Bronchial epithelial cell (primary cell): ENCODE measurements around the gene FMNL1. TPM values are rescaled to one million over a fixed set of nuclear protein-coding genes. Genes with fewer than 3 reads are reported as not detected.

ENCODE experiments used
- DNase-seq: peaks from one replicate; pipeline ENCODE4 v3.0.0-alpha.2; 2010; ENCODE audit warnings: low read depth
- FAIRE-seq: peaks from 2 replicates; lab custom pipeline; 2011; peaks lifted over from hg19 to GRCh38; lab: Jason Lieb, UNC
- H3K27me3 ChIP-seq: 2 replicates; pipeline ENCODE4 v1.5.1; 2011; ENCODE audit warnings: low read length; ENCODE audit not compliant: control insufficient read depth, insufficient read depth
- H3K36me3 ChIP-seq: 2 replicates; pipeline ENCODE4 v1.5.1; 2011; ENCODE audit warnings: low read length; ENCODE audit not compliant: control insufficient read depth, insufficient read depth
- H3K4me3 ChIP-seq: 2 replicates; pipeline ENCODE4 v1.5.1; 2011; ENCODE audit warnings: mild to moderate bottlenecking, low read depth, low read length, control low read depth
- total RNA-seq: library from RNA; depleted of rRNA; stranded (reverse); fragments of >200 nt; gene quantifications from 2 replicates; pipeline ENCODE4 v1.2.1, GENCODE V29; 2014
- TF ChIP-seq, protein P1 (sequence below): IDR thresholded peaks from 2 replicates; pipeline ENCODE4 v1.5.1; 2011; ENCODE audit warnings: mild to moderate bottlenecking, moderate library complexity, low read length, control low read depth, inconsistent platforms; ENCODE audit not compliant: insufficient read depth, severe bottlenecking

The FMNL1 gene
- total RNA-seq, 1 donor from 2014 or later = 0.53 TPM

DNA sequence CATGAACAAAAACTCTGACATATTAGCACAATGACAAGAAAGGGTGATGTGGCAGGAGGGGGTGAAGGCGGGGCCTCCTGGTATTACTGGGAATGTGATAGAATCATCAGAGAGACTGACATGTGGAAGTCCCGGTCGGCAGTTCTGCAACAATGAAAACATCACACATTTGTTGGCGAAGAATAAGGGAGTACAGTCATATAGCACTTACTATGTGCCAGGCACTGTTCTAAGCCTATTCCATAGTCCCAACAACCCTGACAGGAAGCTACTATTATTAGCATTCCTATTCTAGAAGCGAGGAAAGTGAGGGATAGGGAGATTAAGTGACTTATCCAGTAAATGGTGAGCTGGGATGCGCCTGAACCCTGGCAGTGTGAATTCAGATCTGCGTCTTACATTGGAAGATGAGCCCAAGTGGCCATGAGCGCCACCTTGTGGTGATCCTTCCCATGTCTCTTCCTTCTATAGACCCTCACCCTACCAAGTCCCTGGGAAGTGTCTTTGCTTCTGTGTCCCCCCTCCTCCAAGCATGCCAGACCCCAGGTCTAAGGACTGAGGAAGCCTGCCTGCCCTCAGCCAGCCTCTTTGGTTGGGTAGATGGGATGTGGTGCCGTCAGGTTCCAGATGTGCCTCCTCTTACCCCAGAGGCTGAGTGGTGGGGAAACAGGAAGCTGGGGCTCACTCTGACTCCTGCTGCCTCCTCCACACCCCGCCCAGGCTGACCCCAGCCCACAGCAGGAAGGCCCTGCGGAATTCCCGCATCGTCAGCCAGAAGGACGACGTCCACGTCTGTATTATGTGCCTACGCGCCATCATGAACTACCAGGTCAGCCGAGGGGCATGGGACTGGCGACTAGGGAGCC, 14.0 kb downstream of the FMNL1 start:
- DNase-seq = peak; percentile 68
- FAIRE-seq = peak; percentile 60
- Histone ChIP-seq H3K27me3 (no peaks in the 10 kb centered on the region), H3K4me3 (no peak overlapping the region), H3K36me3 (no peaks in the 10 kb centered on the region)
- TF ChIP-seq, protein P1, sequence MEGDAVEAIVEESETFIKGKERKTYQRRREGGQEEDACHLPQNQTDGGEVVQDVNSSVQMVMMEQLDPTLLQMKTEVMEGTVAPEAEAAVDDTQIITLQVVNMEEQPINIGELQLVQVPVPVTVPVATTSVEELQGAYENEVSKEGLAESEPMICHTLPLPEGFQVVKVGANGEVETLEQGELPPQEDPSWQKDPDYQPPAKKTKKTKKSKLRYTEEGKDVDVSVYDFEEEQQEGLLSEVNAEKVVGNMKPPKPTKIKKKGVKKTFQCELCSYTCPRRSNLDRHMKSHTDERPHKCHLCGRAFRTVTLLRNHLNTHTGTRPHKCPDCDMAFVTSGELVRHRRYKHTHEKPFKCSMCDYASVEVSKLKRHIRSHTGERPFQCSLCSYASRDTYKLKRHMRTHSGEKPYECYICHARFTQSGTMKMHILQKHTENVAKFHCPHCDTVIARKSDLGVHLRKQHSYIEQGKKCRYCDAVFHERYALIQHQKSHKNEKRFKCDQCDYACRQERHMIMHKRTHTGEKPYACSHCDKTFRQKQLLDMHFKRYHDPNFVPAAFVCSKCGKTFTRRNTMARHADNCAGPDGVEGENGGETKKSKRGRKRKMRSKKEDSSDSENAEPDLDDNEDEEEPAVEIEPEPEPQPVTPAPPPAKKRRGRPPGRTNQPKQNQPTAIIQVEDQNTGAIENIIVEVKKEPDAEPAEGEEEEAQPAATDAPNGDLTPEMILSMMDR = peak; percentile 87

GRCh38 chr17:45236282-45236606, 14.6 kb downstream of the FMNL1 start:
- H3K4me3 ChIP-seq = no peak overlapping the region
- TF ChIP-seq, protein P1 = no peak
- DNase-seq (no peak), FAIRE-seq (no peak)
- H3K27me3 ChIP-seq = no peaks in the 10 kb centered on the region
- no peaks in the 10 kb centered on the region for H3K36me3 ChIP-seq

DNA sequence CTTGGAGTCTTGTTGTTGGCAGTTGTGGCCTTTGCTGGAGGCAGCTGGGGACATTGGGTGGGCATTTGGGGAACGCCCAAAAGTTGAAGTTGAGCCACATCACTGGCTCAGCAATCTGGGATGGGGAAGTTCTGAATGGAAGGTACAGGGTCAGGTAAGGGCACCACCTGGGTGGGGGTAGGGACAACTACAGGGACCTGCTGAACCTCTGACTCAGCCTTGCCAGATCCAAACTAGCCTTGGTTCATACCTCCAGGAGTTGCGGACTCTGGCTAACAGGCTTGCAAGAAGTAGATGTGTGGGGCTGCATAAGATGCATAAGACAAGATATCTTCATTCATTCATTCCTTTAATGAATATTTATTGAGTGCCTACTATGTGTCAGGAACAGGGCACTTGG, 16.0 kb downstream of the FMNL1 start:
- FAIRE-seq (no peak), DNase-seq (no peak)
- Histone ChIP-seq H3K36me3 (no peaks in the 10 kb centered on the region), H3K27me3 (no peaks in the 10 kb centered on the region), H3K4me3 (no peak overlapping the region)
- TF ChIP-seq, protein P1 = no peak

GRCh38 chr17:45238155-45238774, 16.6 kb downstream of the FMNL1 start:
- no peaks in the 10 kb centered on the region for H3K36me3 ChIP-seq
- TF ChIP-seq, protein P1 = no peak
- H3K27me3 ChIP-seq = no peaks in the 10 kb centered on the region
- no peak overlapping the region for H3K4me3 ChIP-seq
- no peak for DNase-seq
- FAIRE-seq = peak; percentile 23

DNA sequence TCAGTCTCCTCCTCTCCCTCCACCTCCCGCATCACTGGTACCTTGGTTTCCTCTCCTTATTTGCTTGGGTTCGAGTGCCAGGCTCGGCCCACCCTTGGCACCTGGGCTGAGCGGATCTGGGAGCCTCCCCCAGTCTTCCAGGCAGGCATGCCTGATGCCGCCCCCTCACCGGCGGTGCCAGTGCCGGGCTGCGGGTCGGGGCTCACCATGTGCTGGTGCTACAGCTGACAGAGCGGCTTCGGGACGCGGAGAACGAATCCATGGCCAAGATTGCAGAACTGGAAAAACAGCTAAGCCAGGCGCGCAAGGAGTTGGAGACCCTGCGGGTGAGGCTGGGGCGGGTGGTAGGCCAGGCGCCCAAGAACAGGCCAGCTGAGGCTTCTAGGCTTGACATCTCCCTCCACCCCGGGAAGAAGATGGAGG, 19.2 kb downstream of the FMNL1 start:
- Histone ChIP-seq H3K4me3 (peak overlapping the region; percentile 35), H3K36me3 (no peaks in the 10 kb centered on the region), H3K27me3 (no peaks in the 10 kb centered on the region)
- no peak for DNase-seq
- TF ChIP-seq, protein P1 = no peak
- no peak for FAIRE-seq
